SJSA1 (cell line): ENCODE data around the gene ME2. TPM values are rescaled to one million over a fixed set of nuclear protein-coding genes. Genes with fewer than 3 reads are reported as not detected.
"Not testable (repeated sequence)": the region's sequence is repeated elsewhere in the genome, so short reads cannot be mapped to it uniquely, and the experiment has no call there.

Experiments used
- DNase-seq, 2 experiments: peaks; one replicate each; pipeline ENCODE4 v3.0.0-alpha.2; 2015 to 2020; ENCODE audit warnings: low spot score in 2 of 2, low read depth in 1 of 2
- H3K27ac ChIP-seq: fragments of 250-450 bp; sonication (Bioruptor Pico); 2 replicates; pipeline ENCODE4 v1.5.1; 2020; ENCODE audit warnings: mild to moderate bottlenecking, moderate library complexity
- H3K27me3 ChIP-seq: fragments of 250-450 bp; sonication (Bioruptor Pico); replicated peaks from 2 replicates; pipeline ENCODE4 v1.5.1; 2020; ENCODE audit warnings: mild to moderate bottlenecking, moderate library complexity
- H3K36me3 ChIP-seq: fragments of 250-450 bp; sonication (Bioruptor Pico); 2 replicates; pipeline ENCODE4 v1.5.1; 2020; ENCODE audit warnings: mild to moderate bottlenecking
- H3K4me1 ChIP-seq: fragments of 250-450 bp; sonication (Bioruptor Pico); replicated peaks from 2 replicates; pipeline ENCODE4 v1.6.1; 2021; ENCODE audit warnings: mild to moderate bottlenecking
- H3K4me3 ChIP-seq: fragments of 250-450 bp; sonication (Bioruptor Pico); 2 replicates; pipeline ENCODE4 v1.5.1; 2020; ENCODE audit warnings: mild to moderate bottlenecking
- H3K9me3 ChIP-seq: fragments of 250-450 bp; sonication (Bioruptor Pico); replicated peaks from 2 replicates; pipeline ENCODE4 v1.5.1; 2020; ENCODE audit warnings: mild to moderate bottlenecking
- total RNA-seq: library from RNA; depleted of rRNA; stranded (reverse); fragments of >200 nt; shearing (Covaris generic); gene quantifications from 2 replicates; pipeline ENCODE4 v1.2.3, GENCODE V29; 2014

Gene ME2
- total RNA-seq, 1 experiment from 2014 or later: 49.2 TPM

DNA sequence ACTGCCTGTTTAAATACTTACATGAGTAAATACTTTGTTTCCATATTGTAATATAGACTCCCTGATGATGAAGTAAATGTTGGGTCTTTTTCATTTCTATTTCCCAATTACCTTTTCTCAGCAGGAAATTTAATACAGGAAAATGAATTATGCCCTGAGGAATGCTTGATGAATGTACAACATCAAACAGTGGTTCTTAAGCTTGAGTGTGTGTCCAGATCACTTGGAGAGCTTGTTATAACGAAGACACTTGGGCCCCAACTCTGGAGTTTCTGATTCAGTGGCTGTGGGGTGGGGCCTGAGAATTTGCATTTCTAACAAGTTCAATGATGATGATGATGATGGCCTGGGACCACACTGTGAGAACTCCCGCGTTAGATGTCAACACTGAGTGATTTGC, 7.1 kb upstream of the ME2 start:
- no peaks in the 10 kb centered on the region for H3K9me3 ChIP-seq
- no peaks in the 10 kb centered on the region for H3K36me3 ChIP-seq
- H3K4me1 ChIP-seq: peaks cover 22% of the 10 kb centered on the region
- no peak overlapping the region for H3K4me3 ChIP-seq
- DNase-seq: no peak
- no peaks in the 10 kb centered on the region for H3K27me3 ChIP-seq
- H3K27ac ChIP-seq: no peak overlapping the region

DNA sequence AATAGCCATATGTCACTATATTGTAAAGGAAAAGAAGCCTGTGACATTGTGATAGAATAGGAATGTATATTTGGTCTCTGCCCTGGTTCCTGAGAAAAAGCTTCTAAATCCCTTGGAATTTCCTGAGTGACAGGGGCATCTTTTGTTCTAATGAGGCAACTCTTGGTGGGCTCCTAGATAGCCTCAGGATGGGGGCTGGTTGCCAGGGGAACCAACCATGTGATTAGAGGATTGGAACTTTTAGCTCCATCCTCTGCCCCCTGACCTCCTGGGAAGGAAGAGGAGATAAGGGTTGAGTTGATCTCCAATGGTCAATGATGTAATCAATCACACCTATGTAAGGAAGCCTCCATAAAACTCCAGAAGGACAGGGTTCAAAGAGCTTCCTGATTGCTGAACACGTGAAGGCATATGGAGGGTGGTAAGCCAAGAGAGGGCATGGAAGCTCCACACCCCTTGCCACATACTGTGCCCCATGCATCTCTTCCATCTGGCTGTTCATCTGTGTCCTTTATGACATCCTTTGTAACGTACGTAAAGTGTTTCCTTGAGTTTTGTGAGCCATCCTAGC, 2.9 kb upstream of the ME2 start:
- no peaks in the 10 kb centered on the region for H3K27me3 ChIP-seq
- H3K27ac ChIP-seq: no peak overlapping the region
- no peaks in the 10 kb centered on the region for H3K9me3 ChIP-seq

DNA sequence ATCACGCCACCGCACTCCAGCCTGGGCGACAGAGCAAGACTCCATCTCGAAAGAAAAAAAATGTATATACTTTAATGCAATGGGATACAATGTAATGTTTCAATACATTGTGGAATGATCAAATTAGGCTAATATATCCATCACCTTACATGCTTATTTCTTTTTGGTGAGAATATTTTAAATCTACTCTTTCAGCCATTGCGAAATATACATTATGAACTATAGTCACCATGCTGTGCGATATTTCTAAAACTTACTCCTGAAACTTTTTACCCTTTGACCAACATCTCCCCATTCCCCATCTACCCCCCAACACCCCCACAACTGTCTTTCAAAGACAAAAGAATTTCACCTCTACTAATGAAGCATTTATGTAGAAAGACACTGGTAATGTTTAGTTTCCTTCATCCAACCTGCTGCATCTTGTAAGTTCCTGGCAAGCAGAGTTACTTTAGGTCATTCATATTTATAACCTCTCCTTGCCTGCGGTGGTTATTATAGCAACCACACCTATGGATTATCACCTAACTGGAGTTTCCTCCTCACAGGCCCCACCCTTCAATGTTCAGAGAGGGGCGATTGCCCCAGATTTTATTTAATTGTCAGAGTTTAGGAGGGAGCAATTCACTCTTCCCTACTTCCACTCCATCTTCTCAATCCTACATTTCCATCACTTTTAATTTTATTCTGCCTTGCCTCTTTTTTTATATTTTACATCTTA, 1.2 kb upstream of the ME2 start:
- DNase-seq: no peak
- H3K27me3 ChIP-seq: no peaks in the 10 kb centered on the region
- H3K4me3 ChIP-seq: peak overlapping the region; percentile 87
- no peaks in the 10 kb centered on the region for H3K9me3 ChIP-seq
- H3K4me1 ChIP-seq: peaks cover 7% of the 10 kb centered on the region
- H3K36me3 ChIP-seq: peaks cover 4% of the 10 kb centered on the region; the same call in 1 of the 2 replicates
- H3K27ac ChIP-seq: no peak overlapping the region

More for the DNA sequence above, 2.9 kb upstream of the ME2 start:
- no peak for DNase-seq
- Histone ChIP-seq H3K4me3 (no peak overlapping the region), H3K36me3 (peaks cover 4% of the 10 kb centered on the region; the same call in 1 of the 2 replicates), H3K4me1 (peaks cover 7% of the 10 kb centered on the region)

DNA sequence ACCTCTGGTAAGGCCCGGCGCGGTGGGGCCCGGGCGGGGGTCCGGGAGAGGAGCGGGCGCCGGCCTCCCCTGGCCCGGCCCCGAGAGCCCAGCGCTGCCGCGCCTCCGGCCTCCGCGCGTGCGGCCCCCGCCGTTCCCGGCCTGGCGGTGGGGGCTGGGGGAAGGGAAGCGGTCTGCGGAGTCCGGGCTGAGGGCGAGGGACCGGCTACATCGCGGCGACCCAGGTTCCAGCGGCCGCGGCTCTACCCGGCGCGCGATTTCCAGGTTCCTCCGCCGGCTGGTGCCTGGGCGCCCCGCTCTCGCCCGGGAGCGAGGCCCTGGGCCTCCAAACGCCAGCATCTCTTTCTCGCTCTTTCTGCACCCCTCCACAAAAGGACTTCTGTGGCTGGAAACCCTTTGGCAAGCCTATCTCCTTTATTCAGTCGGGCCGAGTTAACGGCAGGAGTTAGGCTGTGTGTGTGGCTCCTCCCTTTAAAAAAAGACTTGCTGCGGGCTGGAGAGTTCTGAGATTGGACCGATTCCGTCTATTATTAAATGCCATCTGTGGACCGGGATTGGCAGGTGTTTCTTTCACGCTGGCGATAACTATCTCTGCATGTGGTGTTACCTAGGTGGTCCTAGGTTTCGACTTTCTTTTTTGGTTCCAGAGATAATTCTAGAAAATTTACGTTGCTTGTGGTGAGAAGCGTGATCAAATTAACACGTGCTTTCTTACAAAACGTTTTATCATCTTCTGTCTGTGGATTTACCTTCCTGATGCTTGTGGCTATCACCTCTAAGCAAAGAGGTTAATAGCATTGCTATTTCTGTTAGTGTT, 592 bp downstream of the ME2 start:
- H3K4me3 ChIP-seq: peak overlapping the region; percentile 87
- no peaks in the 10 kb centered on the region for H3K27me3 ChIP-seq
- H3K9me3 ChIP-seq: no peaks in the 10 kb centered on the region
- H3K27ac ChIP-seq: peak overlapping the region; percentile 77
- DNase-seq: peak in 1 of 2 experiments; percentile 52
- peaks cover 7% of the 10 kb centered on the region for H3K4me1 ChIP-seq
- peaks cover 4% of the 10 kb centered on the region; the same call in 1 of the 2 replicates for H3K36me3 ChIP-seq

DNA sequence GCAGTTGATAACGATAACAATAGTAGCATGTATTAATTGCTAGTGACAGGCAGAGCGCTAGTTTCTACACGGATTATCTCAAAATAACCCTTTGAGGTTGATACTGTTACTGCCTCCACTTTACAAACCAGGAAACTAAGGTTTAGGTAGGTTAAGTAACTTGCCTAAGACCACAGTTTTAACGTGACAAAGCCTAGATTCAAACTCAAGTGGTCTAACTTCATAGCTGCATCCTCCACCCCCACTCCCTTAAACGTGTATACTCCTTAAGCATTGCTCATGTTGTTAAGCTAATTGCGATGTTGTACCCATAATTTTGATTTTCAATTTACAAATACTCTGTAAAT, 1.2 kb downstream of the ME2 start:
- peaks cover 7% of the 10 kb centered on the region for H3K4me1 ChIP-seq
- H3K9me3 ChIP-seq: no peaks in the 10 kb centered on the region
- DNase-seq: no peak
- peak overlapping the region; percentile 87 for H3K4me3 ChIP-seq
- H3K27ac ChIP-seq: no peak overlapping the region
- H3K36me3 ChIP-seq: peaks cover 4% of the 10 kb centered on the region; the same call in 1 of the 2 replicates
- no peaks in the 10 kb centered on the region for H3K27me3 ChIP-seq

DNA sequence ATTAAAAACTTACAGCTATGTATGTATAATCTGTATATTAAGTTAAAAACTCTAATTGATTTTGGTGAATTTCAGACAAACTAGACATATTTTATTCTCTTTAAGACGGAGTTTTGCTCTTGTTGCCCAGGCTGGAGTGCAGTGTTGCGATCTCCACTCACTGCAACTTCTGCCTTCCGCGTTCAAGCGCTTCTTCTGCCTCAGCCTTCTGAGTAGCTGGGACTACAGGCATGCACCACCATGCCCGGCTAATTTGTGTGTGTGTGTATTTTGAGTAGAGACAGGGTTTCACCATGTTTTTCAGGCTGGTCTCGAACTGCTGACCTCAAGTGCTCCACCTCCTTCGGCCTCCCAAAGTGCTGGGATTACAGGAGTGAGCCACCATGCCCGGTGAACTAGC, 2.0 kb downstream of the ME2 start:
- H3K27me3 ChIP-seq, DNase-seq, H3K9me3 ChIP-seq, H3K27ac ChIP-seq, H3K4me3 ChIP-seq, H3K36me3 ChIP-seq, H3K4me1 ChIP-seq: not testable (repeated sequence)

DNA sequence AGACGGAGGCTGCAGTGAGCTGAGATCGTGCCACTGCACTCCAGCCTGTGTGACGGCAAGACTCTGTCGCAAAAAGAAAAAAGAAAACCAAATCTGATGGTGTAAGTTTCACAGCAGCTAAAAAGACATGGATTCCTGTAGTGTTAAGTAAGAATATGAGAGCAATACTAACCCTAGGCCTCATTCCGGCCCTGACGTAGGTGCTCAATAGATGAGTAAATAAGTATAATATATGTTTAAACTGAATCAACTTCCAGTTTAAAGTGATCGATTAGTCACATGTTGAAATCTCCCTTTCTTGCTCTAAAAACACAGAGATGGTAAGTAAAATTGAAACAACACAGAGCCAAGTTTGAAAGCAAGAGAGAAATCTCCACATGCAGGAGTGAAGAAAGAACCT, 8.0 kb downstream of the ME2 start:
- DNase-seq: no peak
- Histone ChIP-seq H3K27me3 (no peaks in the 10 kb centered on the region), H3K36me3 (peaks cover 4% of the 10 kb centered on the region), H3K9me3 (no peaks in the 10 kb centered on the region), H3K4me3 (no peak overlapping the region), H3K27ac (no peak overlapping the region), H3K4me1 (no peaks in the 10 kb centered on the region)

DNA sequence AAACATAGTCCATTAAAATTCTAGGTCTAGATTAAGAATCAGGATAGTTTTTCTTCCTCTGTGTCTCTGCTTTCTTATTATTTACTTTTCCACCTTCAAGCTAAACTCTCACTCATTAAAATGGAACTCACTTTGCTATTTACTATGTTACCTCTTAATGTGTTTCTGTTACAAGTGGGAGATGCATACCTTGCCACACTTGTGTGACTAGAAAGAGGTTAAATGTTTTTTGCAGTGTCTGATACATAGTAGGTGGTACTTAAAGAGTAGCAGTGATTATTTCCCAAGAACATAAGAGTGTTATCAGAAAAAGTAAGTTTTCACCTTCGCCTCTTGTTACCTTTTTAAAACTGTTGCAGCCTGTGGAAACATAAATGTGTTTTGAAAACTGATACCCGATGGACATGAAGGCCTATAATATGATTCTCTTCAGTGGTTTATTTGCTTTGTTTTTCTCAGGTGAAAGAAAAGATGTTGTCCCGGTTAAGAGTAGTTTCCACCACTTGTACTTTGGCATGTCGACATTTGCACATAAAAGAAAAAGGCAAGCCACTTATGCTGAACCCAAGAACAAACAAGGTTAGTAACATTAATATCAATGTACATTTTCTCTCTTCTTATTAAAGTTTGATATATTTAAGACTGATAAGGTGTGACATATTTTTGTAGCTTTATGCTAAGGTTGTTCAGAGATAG, 16.6 kb downstream of the ME2 start:
- no peak overlapping the region for H3K4me3 ChIP-seq
- no peaks in the 10 kb centered on the region for H3K4me1 ChIP-seq
- no peaks in the 10 kb centered on the region for H3K27me3 ChIP-seq
- peaks cover 4% of the 10 kb centered on the region; the same call in 1 of the 2 replicates for H3K36me3 ChIP-seq
- DNase-seq: no peak
- no peak overlapping the region for H3K27ac ChIP-seq
- H3K9me3 ChIP-seq: no peaks in the 10 kb centered on the region

DNA sequence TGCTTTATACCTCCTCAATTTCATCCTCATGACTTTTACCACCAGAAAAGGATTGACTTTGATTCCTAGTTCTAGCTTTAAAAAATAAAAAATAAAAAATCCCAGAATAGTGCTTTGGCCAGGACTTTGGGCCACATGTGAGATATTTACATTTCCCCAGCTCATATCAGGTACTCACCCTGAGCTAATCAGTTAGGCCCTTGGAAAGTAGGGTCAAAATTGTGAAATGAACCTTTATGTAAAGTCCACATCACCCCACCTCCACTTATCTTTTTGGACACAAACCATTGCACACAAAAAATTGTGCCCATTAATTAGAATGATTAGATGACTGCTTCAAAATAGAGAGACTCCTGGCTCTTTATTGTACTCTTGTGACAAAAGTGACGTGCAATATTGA, 17.2 kb downstream of the ME2 start:
- no peak overlapping the region for H3K27ac ChIP-seq
- peaks cover 4% of the 10 kb centered on the region; the same call in 1 of the 2 replicates for H3K36me3 ChIP-seq
- no peaks in the 10 kb centered on the region for H3K4me1 ChIP-seq
- H3K27me3 ChIP-seq: no peaks in the 10 kb centered on the region
- DNase-seq: no peak
- H3K4me3 ChIP-seq: no peak overlapping the region
- no peaks in the 10 kb centered on the region for H3K9me3 ChIP-seq

DNA sequence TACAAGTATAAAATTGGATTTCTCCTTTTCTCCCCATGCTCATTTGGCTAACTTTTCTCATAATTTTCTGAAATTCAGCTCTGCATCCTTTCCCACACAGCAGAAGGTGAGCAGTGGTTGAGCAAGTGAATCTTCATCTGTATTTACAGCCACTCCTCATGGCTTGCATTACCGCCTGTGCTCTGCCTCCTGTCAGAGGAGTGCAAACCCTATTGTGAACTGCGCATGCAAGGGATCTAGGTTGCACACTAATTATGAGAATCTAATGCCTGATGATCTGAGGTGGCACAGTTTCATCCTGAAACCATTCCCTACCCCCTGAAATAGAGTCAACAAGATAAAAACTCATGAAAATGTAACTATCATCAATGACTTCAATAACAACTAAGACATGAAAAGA, 20.0 kb downstream of the ME2 start:
- DNase-seq: no peak
- Histone ChIP-seq H3K4me1 (no peaks in the 10 kb centered on the region), H3K36me3 (peaks cover 4% of the 10 kb centered on the region; the same call in 1 of the 2 replicates), H3K27me3 (no peaks in the 10 kb centered on the region), H3K9me3 (no peaks in the 10 kb centered on the region), H3K4me3 (no peak overlapping the region), H3K27ac (no peak overlapping the region)

DNA sequence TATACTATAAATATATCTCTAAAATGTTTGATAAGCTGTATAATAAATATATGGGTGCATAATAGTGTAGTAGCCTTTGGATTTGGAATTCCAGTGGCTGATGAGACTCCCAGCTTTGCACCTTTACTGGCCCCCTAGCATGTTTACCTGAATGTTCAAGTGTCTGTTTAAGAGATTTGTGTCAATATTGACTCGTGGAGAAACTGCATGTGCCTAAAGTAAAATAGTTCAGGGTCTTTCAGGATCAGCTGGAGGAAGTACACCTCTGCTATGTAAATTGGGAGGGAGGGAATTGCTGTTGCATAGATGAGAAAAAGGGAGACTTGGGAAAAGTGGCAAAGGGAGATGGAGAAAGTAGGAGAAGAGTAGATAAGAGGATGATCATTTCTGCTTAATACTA, 23.9 kb downstream of the ME2 start:
- H3K27ac ChIP-seq: no peak overlapping the region
- no peaks in the 10 kb centered on the region for H3K4me1 ChIP-seq
- no peak for DNase-seq
- no peaks in the 10 kb centered on the region for H3K9me3 ChIP-seq
- H3K4me3 ChIP-seq: no peak overlapping the region
- peaks cover 4% of the 10 kb centered on the region; the same call in 1 of the 2 replicates for H3K36me3 ChIP-seq
- H3K27me3 ChIP-seq: no peaks in the 10 kb centered on the region

DNA sequence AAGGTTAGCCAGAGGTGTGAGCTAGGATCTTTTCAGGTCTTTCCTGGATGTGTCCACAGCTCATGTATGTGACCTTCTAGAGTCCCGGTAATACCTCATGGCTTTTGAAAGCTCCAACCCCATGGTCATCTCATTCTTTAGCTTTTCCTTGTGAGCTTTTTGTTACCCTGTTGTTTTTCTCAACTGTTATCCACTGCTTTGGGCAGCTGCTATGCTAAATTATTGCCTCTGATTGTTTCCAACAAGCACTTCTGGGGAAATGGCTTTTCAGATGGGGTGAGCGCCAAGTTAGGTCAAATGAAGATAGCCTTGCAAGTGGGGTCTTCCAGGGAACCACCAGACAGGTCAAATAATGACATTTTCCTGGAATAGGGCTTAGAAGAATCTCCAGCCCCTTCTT, 27.9 kb downstream of the ME2 start:
- Histone ChIP-seq H3K4me1 (no peaks in the 10 kb centered on the region), H3K9me3 (no peaks in the 10 kb centered on the region), H3K4me3 (no peak overlapping the region), H3K27me3 (no peaks in the 10 kb centered on the region), H3K36me3 (peaks cover 8% of the 10 kb centered on the region; the same call in 1 of the 2 replicates), H3K27ac (no peak overlapping the region)
- no peak for DNase-seq

DNA sequence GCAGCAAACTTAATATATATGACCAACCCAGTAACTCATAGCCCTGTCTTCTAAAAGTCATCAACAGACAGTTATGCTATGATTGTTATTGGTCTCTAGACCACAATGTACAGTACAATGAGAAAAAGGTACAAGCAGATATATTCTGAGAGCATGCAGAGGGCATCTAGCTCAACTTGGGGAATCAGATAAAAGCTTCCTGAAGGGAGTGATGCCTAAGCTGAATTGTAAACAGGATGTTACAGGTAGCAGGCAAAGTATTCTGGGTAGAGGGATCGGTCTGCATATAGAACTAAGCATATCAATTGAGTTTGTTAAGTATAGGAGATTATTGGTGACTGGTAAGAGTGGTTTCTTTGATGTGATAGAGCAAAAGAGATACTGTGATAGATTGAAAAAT, 30.3 kb downstream of the ME2 start:
- H3K27me3 ChIP-seq: no peaks in the 10 kb centered on the region
- H3K36me3 ChIP-seq: peaks cover 8% of the 10 kb centered on the region; the same call in 1 of the 2 replicates
- no peaks in the 10 kb centered on the region for H3K4me1 ChIP-seq
- H3K9me3 ChIP-seq: no peaks in the 10 kb centered on the region
- no peak for DNase-seq
- no peak overlapping the region for H3K4me3 ChIP-seq
- no peak overlapping the region for H3K27ac ChIP-seq
